Ascending aorta (tissue), 2 donors: ENCODE data around the gene BTBD6. TPM values are rescaled to one million over a fixed set of nuclear protein-coding genes. Genes with fewer than 3 reads are reported as not detected.

Experiments used
- DNase-seq, 2 donors: peaks; one replicate each; pipeline ENCODE4 v3.0.0-alpha.2; 2019; ENCODE audit warnings: low spot score in 2 of 2
- H3K27ac ChIP-seq, 2 donors: fragments of 200-600 bp; sonication (generic); one replicate each; pipeline ENCODE4 v1.5.1; 2016 to 2017; ENCODE audit warnings: mild to moderate bottlenecking in 1 of 2
- H3K27me3 ChIP-seq: fragments of 200-600 bp; sonication (generic); one replicate; pipeline ENCODE4 v1.5.1; 2017
- H3K36me3 ChIP-seq, 2 donors: fragments of 200-600 bp; sonication (generic); one replicate each; pipeline ENCODE4 v1.5.1; 2016
- H3K4me1 ChIP-seq, 2 donors: fragments of 200-600 bp; sonication (generic); one replicate each; pipeline ENCODE4 v1.5.1; 2016 to 2017; ENCODE audit warnings: mild to moderate bottlenecking in 1 of 2
- H3K4me3 ChIP-seq, 2 donors: fragments of 200-600 bp; sonication (generic); one replicate each; pipeline ENCODE4 v1.5.1; 2016 to 2017; ENCODE audit warnings: mild to moderate bottlenecking in 1 of 2
- H3K9me3 ChIP-seq, 2 donors: fragments of 200-600 bp; sonication (generic); one replicate each; pipeline ENCODE4 v1.5.1; 2016
- intact Hi-C: fragments of 100-400 bp; cut with DNase I; formaldehyde crosslinking; loops from one replicate; pipeline ENCODE4 v1.15.1; 2023
- total RNA-seq: library from RNA; depleted of rRNA; stranded (reverse); fragments of >200 nt; gene quantifications from one replicate; pipeline ENCODE4 v1.1.0, GENCODE V29; 2016
- TF ChIP-seq, protein P1 (sequence below), 3 experiments: fragments of 200-600 bp in 2 of 3; fragments of 450-650 bp in 1 of 3; sonication (generic) in 2 of 3; IDR thresholded peaks; one replicate each; pipeline ENCODE4 v1.5.1; 2016 to 2019; ENCODE audit warnings: antibody characterized with exemption in 3 of 3, mild to moderate bottlenecking in 1 of 3, moderate library complexity in 1 of 3

BTBD6 gene
- total RNA-seq, 1 donor from 2014 or later, result 80.1 TPM

DNA sequence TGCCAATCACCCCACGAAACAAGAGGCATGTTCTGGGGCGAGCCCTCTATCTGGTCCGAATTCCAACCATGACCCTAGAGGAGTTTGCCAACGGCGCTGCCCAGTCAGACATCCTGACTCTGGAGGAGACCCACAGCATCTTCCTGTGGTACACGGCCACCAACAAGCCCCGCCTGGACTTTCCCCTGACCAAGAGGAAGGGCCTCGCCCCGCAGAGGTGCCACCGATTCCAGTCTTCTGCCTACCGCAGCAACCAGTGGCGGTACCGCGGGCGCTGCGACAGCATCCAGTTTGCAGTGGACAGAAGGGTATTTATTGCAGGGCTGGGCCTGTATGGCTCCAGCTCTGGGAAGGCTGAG, 1.7 kb downstream of the BTBD6 start:
- Histone ChIP-seq H3K4me1 (peaks cover 4 to 17% of the 10 kb centered on the region in 2 donors), H3K9me3 (no peaks in the 10 kb centered on the region), H3K27ac (peak overlapping the region; percentile 84 to 88), H3K36me3 (peaks cover 12 to 35% of the 10 kb centered on the region in 2 donors), H3K27me3 (no peaks in the 10 kb centered on the region), H3K4me3 (no peak overlapping the region)
- intact Hi-C loops, result loop anchor here (10.0 kb wide), 1 partner anchor 155 kb away; no protein-coding TSS in a partner anchor
- no peak for DNase-seq
- TF ChIP-seq, protein P1, sequence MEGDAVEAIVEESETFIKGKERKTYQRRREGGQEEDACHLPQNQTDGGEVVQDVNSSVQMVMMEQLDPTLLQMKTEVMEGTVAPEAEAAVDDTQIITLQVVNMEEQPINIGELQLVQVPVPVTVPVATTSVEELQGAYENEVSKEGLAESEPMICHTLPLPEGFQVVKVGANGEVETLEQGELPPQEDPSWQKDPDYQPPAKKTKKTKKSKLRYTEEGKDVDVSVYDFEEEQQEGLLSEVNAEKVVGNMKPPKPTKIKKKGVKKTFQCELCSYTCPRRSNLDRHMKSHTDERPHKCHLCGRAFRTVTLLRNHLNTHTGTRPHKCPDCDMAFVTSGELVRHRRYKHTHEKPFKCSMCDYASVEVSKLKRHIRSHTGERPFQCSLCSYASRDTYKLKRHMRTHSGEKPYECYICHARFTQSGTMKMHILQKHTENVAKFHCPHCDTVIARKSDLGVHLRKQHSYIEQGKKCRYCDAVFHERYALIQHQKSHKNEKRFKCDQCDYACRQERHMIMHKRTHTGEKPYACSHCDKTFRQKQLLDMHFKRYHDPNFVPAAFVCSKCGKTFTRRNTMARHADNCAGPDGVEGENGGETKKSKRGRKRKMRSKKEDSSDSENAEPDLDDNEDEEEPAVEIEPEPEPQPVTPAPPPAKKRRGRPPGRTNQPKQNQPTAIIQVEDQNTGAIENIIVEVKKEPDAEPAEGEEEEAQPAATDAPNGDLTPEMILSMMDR (IDR thresholded peaks at IDR 0.05), result no peak

DNA sequence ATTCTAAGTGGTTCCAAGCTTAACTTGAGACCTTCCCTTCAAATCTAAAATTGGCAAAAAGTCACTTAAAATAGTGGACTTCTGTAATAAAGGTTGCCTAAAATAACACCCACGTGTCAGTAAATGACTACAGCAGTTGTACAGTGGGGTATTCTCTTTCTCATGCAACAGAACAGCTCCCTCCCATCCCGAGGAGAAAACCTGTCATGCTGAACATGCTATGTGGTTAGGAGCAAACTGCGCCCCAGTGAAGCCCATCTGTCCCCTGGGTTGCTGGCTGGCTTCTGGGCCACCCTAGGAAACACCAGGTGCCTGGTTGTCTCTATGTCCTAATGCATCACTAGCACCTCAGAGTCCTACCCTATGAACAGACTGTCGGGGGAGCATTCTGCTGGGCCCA, 2.7 kb downstream of the BTBD6 start:
- H3K36me3 ChIP-seq, result peaks cover 12 to 35% of the 10 kb centered on the region in 2 donors

DNA sequence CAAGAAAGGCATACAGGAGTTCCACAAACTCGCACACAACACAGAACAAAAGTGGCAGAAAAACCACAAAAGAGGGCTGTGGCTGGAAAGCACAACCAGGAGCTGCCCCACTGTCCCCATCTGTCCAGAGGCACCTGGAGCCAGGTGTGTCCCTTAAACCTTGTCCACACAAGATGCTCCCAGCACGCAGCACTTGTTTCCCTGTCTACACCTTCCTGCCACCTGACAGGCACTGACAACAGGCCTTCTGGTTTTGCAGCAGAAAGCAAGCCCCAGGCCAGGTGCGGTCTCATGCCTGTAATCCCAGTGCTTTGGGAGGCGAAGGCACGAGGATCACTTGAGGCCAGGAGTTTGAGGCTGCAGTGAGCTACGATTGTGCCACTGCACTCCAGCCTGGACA, 3.6 kb downstream of the BTBD6 start:
- Histone ChIP-seq H3K4me3 (no peak overlapping the region), H3K9me3 (no peaks in the 10 kb centered on the region), H3K27ac (no peak overlapping the region), H3K4me1 (peaks cover 4 to 17% of the 10 kb centered on the region in 2 donors), H3K36me3 (peaks cover 12 to 38% of the 10 kb centered on the region in 2 donors), H3K27me3 (no peaks in the 10 kb centered on the region)
- TF ChIP-seq, protein P1 (IDR thresholded peaks at IDR 0.05), result no peak
- DNase-seq, result no peak
- intact Hi-C loops, result loop anchor here (10.0 kb wide), 1 partner anchor 157 kb away; no protein-coding TSS in a partner anchor

More for the DNA sequence above, 2.7 kb downstream of the BTBD6 start:
- Histone ChIP-seq H3K27ac (no peak overlapping the region), H3K4me1 (peaks cover 4 to 17% of the 10 kb centered on the region in 2 donors), H3K27me3 (no peaks in the 10 kb centered on the region), H3K9me3 (no peaks in the 10 kb centered on the region), H3K4me3 (no peak overlapping the region)
- intact Hi-C loops, result loop anchor here (10.0 kb wide), 1 partner anchor 156 kb away; no protein-coding TSS in a partner anchor
- TF ChIP-seq, protein P1 (IDR thresholded peaks at IDR 0.05), result no peak
- DNase-seq, result no peak

DNA sequence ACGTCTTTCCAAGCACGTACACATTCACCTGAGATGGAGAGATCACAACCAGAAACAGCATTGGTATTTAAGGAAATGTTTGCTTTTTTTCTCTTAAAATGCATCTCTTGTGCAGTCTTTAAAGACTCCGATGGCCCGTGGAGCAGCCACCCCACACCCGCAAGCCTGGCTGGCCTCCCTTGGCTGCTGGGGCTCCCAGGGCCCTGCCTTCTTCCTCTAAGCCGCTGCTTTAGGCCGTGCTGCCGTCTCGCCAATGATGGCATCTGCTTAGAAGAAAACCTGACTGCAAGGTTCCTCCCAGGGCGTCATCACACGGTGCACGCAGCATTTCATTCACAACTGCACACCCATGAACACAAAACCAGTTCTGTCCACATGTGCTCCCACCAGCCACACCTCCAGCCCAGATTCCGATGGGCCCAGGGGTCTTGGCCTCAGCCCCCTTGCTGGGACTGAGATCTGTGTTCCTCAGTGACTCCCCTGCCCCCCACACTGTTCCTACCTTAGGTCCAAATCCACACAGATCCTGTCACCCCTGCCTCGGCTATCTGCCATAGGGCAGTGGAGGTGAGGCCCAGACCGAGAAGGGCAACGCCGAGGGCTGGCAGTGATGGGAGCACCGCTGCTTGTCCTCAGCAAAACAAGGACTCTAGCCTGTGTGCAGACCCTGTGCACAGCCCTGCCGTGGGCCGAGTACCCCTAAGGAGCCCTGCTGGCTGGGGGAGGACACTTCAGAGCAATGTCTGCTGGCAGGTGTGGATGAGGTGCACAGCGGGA, 4.4 kb downstream of the BTBD6 start:
- Histone ChIP-seq H3K4me1 (peaks cover 2 to 14% of the 10 kb centered on the region in 2 donors), H3K9me3 (no peaks in the 10 kb centered on the region), H3K27ac (no peak overlapping the region), H3K27me3 (no peaks in the 10 kb centered on the region), H3K36me3 (peaks cover 12 to 38% of the 10 kb centered on the region in 2 donors), H3K4me3 (no peak overlapping the region)
- intact Hi-C loops, result loop anchor here (10.0 kb wide), 1 partner anchor 158 kb away; no protein-coding TSS in a partner anchor
- TF ChIP-seq, protein P1 (IDR thresholded peaks at IDR 0.05), result no peak
- no peak for DNase-seq

DNA sequence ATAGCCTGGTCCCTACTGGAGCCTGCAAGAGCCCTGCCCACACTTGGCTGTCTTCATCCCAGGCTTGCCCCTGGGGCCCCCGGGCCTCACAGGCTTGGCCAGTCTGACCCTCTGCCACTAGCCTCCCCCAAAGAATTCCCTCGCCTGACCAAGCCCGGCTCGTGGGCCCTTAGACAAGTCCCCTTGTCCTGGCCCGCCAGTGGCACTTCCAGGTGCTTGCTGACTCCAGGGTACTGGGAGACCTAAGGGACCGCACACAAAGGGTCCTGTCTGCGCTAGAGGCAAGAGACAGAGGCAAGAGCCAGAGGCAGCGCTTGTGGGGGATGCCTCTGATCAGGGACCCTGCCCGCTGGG, 5.0 kb downstream of the BTBD6 start:
- Histone ChIP-seq H3K27ac (no peak overlapping the region), H3K4me1 (peaks cover 0 to 10% of the 10 kb centered on the region in 2 donors), H3K36me3 (peaks cover 12 to 38% of the 10 kb centered on the region in 2 donors), H3K9me3 (no peaks in the 10 kb centered on the region), H3K27me3 (no peaks in the 10 kb centered on the region), H3K4me3 (no peak overlapping the region)
- intact Hi-C loops, result loop anchor here (10.0 kb wide), 1 partner anchor 159 kb away; no protein-coding TSS in a partner anchor
- no peak for DNase-seq
- TF ChIP-seq, protein P1 (IDR thresholded peaks at IDR 0.05), result no peak
